HepG2 (cell line): ENCODE measurements around the gene C19orf38. TPM values are rescaled to one million over a fixed set of nuclear protein-coding genes. Genes with fewer than 3 reads are reported as not detected.

ENCODE experiments used
- ATAC-seq: fragments of 200-7000 bp; cut with Tn5 transposase; 3 replicates; pipeline ENCODE4 v1.9.1; 2020; ENCODE audit warnings: mild to moderate bottlenecking, moderate library complexity
- BruUV-seq: library from RNA; stranded (reverse); fragments of 400-500 nt; replicated peaks from 2 replicates; lab custom pipeline; 2021; lab: Mats Ljungman, UMichigan
- CTCF ChIA-PET: fragments of 300-600 bp; formaldehyde crosslinking; extraction: SDS; loops from one replicate; lab custom pipeline; 2021; ENCODE audit warnings: low total read pairs, inconsistent platforms, low intra/inter-chr PET ratio; lab: Yijun Ruan, JAX
- POLR2A ChIA-PET: fragments of 350-600 bp; sonication (Branson Sonifier 250); formaldehyde crosslinking; loops from one replicate; lab custom pipeline; 2020; ENCODE audit warnings: antibody characterized with exemption, inconsistent platforms; lab: Yijun Ruan, JAX
- DNase-seq: peaks from one replicate; pipeline ENCODE4 v3.0.0-alpha.2; 2015; ENCODE audit warnings: low spot score
- FAIRE-seq: peaks from 3 replicates; lab custom pipeline; 2011; peaks lifted over from hg19 to GRCh38; lab: Jason Lieb, UNC
- H2AFZ ChIP-seq: one replicate; pipeline ENCODE4 v1.6.1; 2011; ENCODE audit warnings: low read length, inconsistent platforms
- H3K27ac ChIP-seq: fragments of 300-600 bp; 3 replicates; pipeline ENCODE4 v1.8.0; 2011; ENCODE audit warnings: mixed run types, mild to moderate bottlenecking, mixed read lengths, low read length, inconsistent platforms; ENCODE audit not compliant: insufficient read depth; ENCODE audit errors: extremely low read length
- H3K27me3 ChIP-seq, 2 experiments: fragments of 200-600 bp in 1 of 2; 2 replicates in 1 of 2; 3 replicates in 1 of 2; pipeline versions ENCODE4 v1.6.0 to v1.8.0; 2011; ENCODE audit warnings: low read length in 2 of 2, mild to moderate bottlenecking in 2 of 2, moderate library complexity in 2 of 2, inconsistent platforms in 1 of 2; ENCODE audit not compliant: insufficient read depth in 2 of 2, control insufficient read depth in 1 of 2
- H3K36me3 ChIP-seq, 2 experiments: fragments of 200-600 bp in 1 of 2; replicated peaks in 1 of 2; 2 replicates in 1 of 2; 3 replicates in 1 of 2; pipeline versions ENCODE4 v1.5.1 to v1.8.0; 2011; ENCODE audit warnings: low read length in 2 of 2, inconsistent platforms in 1 of 2; ENCODE audit not compliant: insufficient read depth in 2 of 2, control insufficient read depth in 1 of 2
- H3K4me1 ChIP-seq: 2 replicates; pipeline ENCODE4 v1.5.1; 2012; ENCODE audit warnings: low read length, inconsistent platforms; ENCODE audit not compliant: insufficient read depth
- H3K4me2 ChIP-seq: 2 replicates; pipeline ENCODE4 v1.6.0; 2011; ENCODE audit warnings: low read depth, low read length, inconsistent platforms
- H3K4me3 ChIP-seq, 3 experiments: fragments of 200-600 bp in 1 of 3; sonication (generic), shearing (Covaris generic) in 1 of 3; replicated peaks in 1 of 3; 2 replicates each; pipeline ENCODE4 v1.5.1; 2011 to 2016; ENCODE audit warnings: low read length in 3 of 3, inconsistent platforms in 2 of 3, low read depth in 2 of 3, mild to moderate bottlenecking in 2 of 3, control low read depth in 1 of 3, mixed read lengths in 1 of 3; ENCODE audit not compliant: insufficient read depth in 1 of 3
- H3K79me2 ChIP-seq: one replicate; pipeline ENCODE4 v1.6.1; 2011; ENCODE audit warnings: low read length, inconsistent platforms; ENCODE audit not compliant: insufficient read depth
- H3K9ac ChIP-seq: 2 replicates; pipeline ENCODE4 v1.6.0; 2011; ENCODE audit warnings: mild to moderate bottlenecking, low read depth, low read length, inconsistent platforms; ENCODE audit not compliant: insufficient read depth
- H3K9me3 ChIP-seq: 2 replicates; pipeline ENCODE4 v1.5.1; 2012; ENCODE audit warnings: mild to moderate bottlenecking, low read length
- H4K20me1 ChIP-seq: 2 replicates; pipeline ENCODE4 v1.6.0; 2011; ENCODE audit warnings: inconsistent platforms, mild to moderate bottlenecking, low read length, moderate library complexity; ENCODE audit not compliant: insufficient read depth
- AGO2 ChIP-seq: fragments of 200-400 bp; formaldehyde crosslinking; optimal IDR thresholded peaks from 2 replicates; pipeline ENCODE3; 2017; ENCODE audit warnings: mild to moderate bottlenecking, low read depth, low read length, moderate library complexity
- CC2D1A ChIP-seq: sonication (generic); formaldehyde crosslinking; IDR thresholded peaks from 2 replicates; pipeline ENCODE4 v1.8.1; 2023; ENCODE audit warnings: mild to moderate bottlenecking, missing genetic modification reagents
- EED ChIP-seq: sonication (generic); formaldehyde crosslinking; IDR thresholded peaks from 2 replicates; pipeline ENCODE4 v1.5.0; 2020; ENCODE audit warnings: mild to moderate bottlenecking, missing genetic modification reagents
- ELF1 ChIP-seq: sonication (generic); formaldehyde crosslinking; IDR thresholded peaks from 2 replicates; pipeline ENCODE4 v1.4.0; 2020; ENCODE audit warnings: missing genetic modification reagents
- FOXO4 ChIP-seq: sonication (generic); formaldehyde crosslinking; conservative IDR thresholded peaks from 2 replicates; pipeline ENCODE4 v1.8.1; 2023; ENCODE audit warnings: missing genetic modification reagents
- MAFG ChIP-seq: sonication (generic); formaldehyde crosslinking; IDR thresholded peaks from 2 replicates; pipeline ENCODE4 v1.5.1; 2020; ENCODE audit warnings: mild to moderate bottlenecking, missing genetic modification reagents
- MAX ChIP-seq: IDR thresholded peaks from 2 replicates; pipeline ENCODE4 v1.6.1; 2012; ENCODE audit warnings: inconsistent platforms
- MTF2 ChIP-seq: sonication (generic); formaldehyde crosslinking; IDR thresholded peaks from 2 replicates; pipeline ENCODE4 v1.5.0; 2020; ENCODE audit warnings: missing genetic modification reagents, borderline replicate concordance
- WGBS: methylation state at CpG from one replicate; pipeline ENCODE4 v1.1.6; 2017; ENCODE audit warnings: low lambda C conversion rate; 5-methylcytosine and 5-hydroxymethylcytosine counted together
- in situ Hi-C: cut with HindIII; loops from 2 replicates; pipeline ENCODE4 v1.10.0; 2017; ENCODE audit warnings: low pct_unique_long_range_greater_than_20kb; ENCODE audit not compliant: extremely low pct_ligation_motif_present
- intact Hi-C: fragments of 100-400 bp; cut with micrococcal nuclease; formaldehyde crosslinking; loops from one replicate; pipeline ENCODE4 v1.10.0; 2022; ENCODE audit not compliant: unreplicated experiment
- polyA plus RNA-seq, 8 experiments: library from polyadenylated mRNA; depleted of rRNA in 3 of 8; stranded (reverse) in 7 of 8; unstranded in 1 of 8; fragments of >200 nt; fragmentation: Illumina TruSeq in 4 of 8; extraction: Trizol in 4 of 8; gene quantifications; 2 replicates each; pipeline versions ENCODE4 v1.2.1 to v1.2.3, GENCODE V29; 2011 to 2016; ENCODE audit warnings: low read depth in 4 of 8, missing spikeins in 1 of 8, mixed read lengths in 1 of 8; ENCODE audit not compliant: insufficient read depth in 1 of 8
- total RNA-seq, 5 experiments: library from RNA; depleted of rRNA; stranded (reverse); fragments of >200 nt; fragmentation: Illumina TruSeq; extraction: Trizol; gene quantifications; 2 replicates each; pipeline ENCODE4 v1.2.3, GENCODE V29; 2016; ENCODE audit warnings: low read depth in 1 of 5

Gene C19orf38
- total and polyA plus RNA-seq, 2 of the 13 experiments (the other 11 are each of a cell fraction or from before 2014, with no cell fraction given): 0.11 TPM; not detected in 1

- no peak for TF ChIP-seq MAX
- no peak for TF ChIP-seq CC2D1A (CRISPR knock-in tag)
- no peak for TF ChIP-seq FOXO4
- no peak for TF ChIP-seq EED
- TF ChIP-seq MAFG (CRISPR knock-in tag): no peak
- no peak for TF ChIP-seq ELF1 (CRISPR knock-in tag)
These were observed 19.0 kb upstream of the C19orf38 start (continued) for GRCh38 chr19:10828981-10829821.

GRCh38 chr19:10829967-10830366, 18.2 kb upstream of the C19orf38 start:
- ChIA-PET POLR2A (no interaction called here), CTCF (no interaction called here)
- Histone ChIP-seq H3K9ac (no peak overlapping the region), H3K27me3 (no peaks in the 10 kb centered on the region), H3K27ac (no peak overlapping the region), H3K4me2 (no peak overlapping the region), H3K9me3 (no peaks in the 10 kb centered on the region), H3K79me2 (no peaks in the 10 kb centered on the region), H2AFZ (no peak overlapping the region), H3K4me3 (no peak overlapping the region), H3K36me3 (peaks cover 15 to 28% of the 10 kb centered on the region in 2 experiments)
- 96% methylated on average over 16 of the region's 16 CpGs for WGBS
- FAIRE-seq: no peak
- no TSS peak for BruUV-seq
- intact Hi-C loops: loop anchor here (10.0 kb wide), 1 partner anchor 115 kb away; the partner anchor contains the start of gene DNM2
- in situ Hi-C loops: no loop called here
- peak; percentile 8; the same call in 2 of the 3 replicates for ATAC-seq
- TF ChIP-seq MTF2 (CRISPR knock-in tag): no peak
- TF ChIP-seq AGO2: peak; percentile 11
- TF ChIP-seq, all 625 proteins: peak for 1
- Histone ChIP-seq H3K4me1 (peaks cover under 1% of the 10 kb centered on the region; the same call in 1 of the 2 replicates), H4K20me1 (no peaks in the 10 kb centered on the region)
- no peak for DNase-seq
